DMS 273 (cell line): ENCODE data around the gene SLC5A9.
A peak's percentile ranks its signal among the peaks of the same experiment; 100 is the strongest.
"Not testable (repeated sequence)": the region's sequence is repeated elsewhere in the genome, so short reads cannot be mapped to it uniquely, and the experiment has no call there.

Experiments
- DNase-seq: peaks from one replicate; lab custom pipeline; 2025; ENCODE audit not compliant: unreplicated experiment; lab: John Stamatoyannopoulos, UW

Gene SLC5A9

GRCh38 chr1:48236716-48237470, 14.4 kb downstream of the SLC5A9 start:
- peak; percentile 56 for DNase-seq

- DNase-seq, result no peak
These were observed 19.7 kb downstream of the SLC5A9 start for GRCh38 chr1:48242141-48242736.

GRCh38 chr1:48245106-48245505, 22.6 kb downstream of the SLC5A9 start:
- no peak for DNase-seq

GRCh38 chr1:48246727-48247126, 24.2 kb downstream of the SLC5A9 start:
- peak; percentile 51 for DNase-seq

GRCh38 chr1:48248356-48248755, 25.8 kb downstream of the SLC5A9 start:
- DNase-seq, result no peak

- DNase-seq, result no peak
These were observed 27.4 kb downstream of the SLC5A9 start for GRCh38 chr1:48249868-48250267.

- peak; percentile 14 for DNase-seq
These were observed 28.1 kb downstream of the SLC5A9 start for GRCh38 chr1:48250572-48250971.

- DNase-seq, result no peak
These were observed 28.8 kb downstream of the SLC5A9 start for GRCh38 chr1:48251323-48251722.

GRCh38 chr1:48251821-48252220, 29.3 kb downstream of the SLC5A9 start:
- DNase-seq, result no peak

GRCh38 chr1:48254254-48254653, 31.7 kb downstream of the SLC5A9 start:
- DNase-seq, result no peak

- no peak for DNase-seq
These were observed 35.6 kb downstream of the SLC5A9 start for GRCh38 chr1:48258106-48258505.

- DNase-seq, result no peak
These were observed 39.4 kb downstream of the SLC5A9 start for GRCh38 chr1:48261881-48262400.

GRCh38 chr1:48263041-48263440, 40.5 kb downstream of the SLC5A9 start:
- no peak for DNase-seq

GRCh38 chr1:48266576-48266975, 44.1 kb downstream of the SLC5A9 start:
- no peak for DNase-seq

GRCh38 chr1:48277437-48277836, 54.9 kb downstream of the SLC5A9 start:
- DNase-seq, result not testable (repeated sequence)

GRCh38 chr1:48282329-48282728, 59.8 kb downstream of the SLC5A9 start:
- DNase-seq, result not testable (repeated sequence)

GRCh38 chr1:48284696-48285420, 62.3 kb downstream of the SLC5A9 start:
- DNase-seq, result peak; percentile 11

GRCh38 chr1:48285525-48285924, 63.0 kb downstream of the SLC5A9 start:
- no peak for DNase-seq

- no peak for DNase-seq
These were observed 68.9 kb downstream of the SLC5A9 start for GRCh38 chr1:48291421-48291820.

- no peak for DNase-seq
These were observed 70.2 kb downstream of the SLC5A9 start for GRCh38 chr1:48292706-48293105.

- not testable (repeated sequence) for DNase-seq
These were observed 71.6 kb downstream of the SLC5A9 start for GRCh38 chr1:48294094-48294493.

- DNase-seq, result no peak
These were observed 72.1 kb downstream of the SLC5A9 start for GRCh38 chr1:48294656-48295055.
